ENCODE measurements around the gene CISD1. TPM values are rescaled to one million over a fixed set of nuclear protein-coding genes. Genes with fewer than 3 reads are reported as not detected.

Gene CISD1
- total RNA-seq, 1 experiment from 2014 or later: 43.2 TPM

DNA sequence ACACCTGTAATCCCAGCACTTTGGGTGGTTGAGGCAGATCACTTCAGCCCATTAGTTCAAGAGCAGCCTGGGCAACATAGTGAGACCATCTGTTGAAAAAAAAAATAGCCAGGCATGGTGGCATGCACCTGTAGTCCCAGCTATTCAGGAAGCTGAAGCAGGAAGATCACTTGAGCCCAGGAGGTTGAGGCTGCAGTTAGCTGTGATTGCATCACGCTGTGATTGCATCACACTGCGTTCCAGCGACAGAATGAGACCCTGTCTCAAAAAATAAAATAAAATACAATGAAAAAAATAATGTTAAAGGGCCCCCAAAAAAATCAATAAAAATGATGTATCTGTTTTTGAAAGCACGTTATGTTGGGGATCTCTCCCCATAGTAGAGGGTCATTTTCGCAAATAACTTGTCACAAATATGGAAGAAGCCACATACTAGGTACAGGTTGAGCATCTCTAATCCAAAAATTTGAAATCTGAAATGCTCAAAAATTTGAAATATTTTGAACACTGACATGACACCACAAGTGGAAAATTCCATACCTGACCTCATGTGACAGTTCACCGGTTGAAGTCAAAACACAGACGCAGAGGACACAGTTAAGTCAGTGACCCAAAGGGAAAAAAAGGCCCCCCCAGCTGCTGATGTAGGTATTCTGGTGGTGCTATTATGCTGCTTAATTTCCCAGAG lies 9.5 kb downstream of the CISD1 start:
- no peaks in the 10 kb centered on the region; the same call in none of the 2 replicates for H3K4me1 ChIP-seq
- H3K36me3 ChIP-seq: peaks cover 19% of the 10 kb centered on the region
- H3K9me3 ChIP-seq (replicated peaks): no peaks in the 10 kb centered on the region
- H3K4me3 ChIP-seq: no peak overlapping the region
- DNase-seq: no peak
- H3K27me3 ChIP-seq: no peaks in the 10 kb centered on the region
- no peak overlapping the region for H3K27ac ChIP-seq

GRCh38 chr10:58278962-58279307 lies 10.0 kb downstream of the CISD1 start:
- H3K36me3 ChIP-seq: peaks cover 19% of the 10 kb centered on the region
- no peak overlapping the region for H3K4me3 ChIP-seq
- DNase-seq: no peak
- H3K4me1 ChIP-seq: no peaks in the 10 kb centered on the region; the same call in none of the 2 replicates
- H3K9me3 ChIP-seq (replicated peaks): no peaks in the 10 kb centered on the region
- no peak overlapping the region for H3K27ac ChIP-seq
- no peaks in the 10 kb centered on the region for H3K27me3 ChIP-seq

DNA sequence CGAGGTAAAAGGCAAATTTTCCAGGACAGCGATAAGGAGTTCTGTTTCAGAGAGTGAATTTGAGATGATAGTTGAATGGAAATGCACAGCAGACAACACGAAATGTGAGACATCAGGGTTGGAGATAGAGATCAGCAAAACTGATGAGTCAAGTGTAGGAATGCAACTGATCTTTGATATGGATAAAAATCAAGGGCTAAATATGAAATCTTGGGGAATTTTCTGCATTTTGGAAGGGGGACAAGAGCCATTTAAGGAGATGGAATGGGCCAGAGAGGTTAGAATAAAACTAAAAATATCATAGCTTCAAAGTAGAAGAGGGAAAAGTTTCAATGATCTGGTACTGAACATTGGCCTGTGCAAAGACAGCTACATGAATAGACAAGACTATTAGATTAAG lies 11.5 kb downstream of the CISD1 start:
- no peak for DNase-seq
- H3K4me3 ChIP-seq: no peak overlapping the region
- H3K9me3 ChIP-seq (replicated peaks): no peaks in the 10 kb centered on the region
- no peaks in the 10 kb centered on the region for H3K27me3 ChIP-seq
- H3K36me3 ChIP-seq: peaks cover 19% of the 10 kb centered on the region
- H3K4me1 ChIP-seq: no peaks in the 10 kb centered on the region; the same call in none of the 2 replicates
- no peak overlapping the region for H3K27ac ChIP-seq

- Histone ChIP-seq H3K36me3 (peaks cover 19% of the 10 kb centered on the region), H3K27ac (no peak overlapping the region), H3K4me3 (no peak overlapping the region), H3K9me3 (replicated peaks) (no peaks in the 10 kb centered on the region), H3K27me3 (no peaks in the 10 kb centered on the region), H3K4me1 (no peaks in the 10 kb centered on the region; the same call in none of the 2 replicates)
- no peak for DNase-seq
Observed at GRCh38 chr10:58281092-58281752, 12.3 kb downstream of the CISD1 start.

DNA sequence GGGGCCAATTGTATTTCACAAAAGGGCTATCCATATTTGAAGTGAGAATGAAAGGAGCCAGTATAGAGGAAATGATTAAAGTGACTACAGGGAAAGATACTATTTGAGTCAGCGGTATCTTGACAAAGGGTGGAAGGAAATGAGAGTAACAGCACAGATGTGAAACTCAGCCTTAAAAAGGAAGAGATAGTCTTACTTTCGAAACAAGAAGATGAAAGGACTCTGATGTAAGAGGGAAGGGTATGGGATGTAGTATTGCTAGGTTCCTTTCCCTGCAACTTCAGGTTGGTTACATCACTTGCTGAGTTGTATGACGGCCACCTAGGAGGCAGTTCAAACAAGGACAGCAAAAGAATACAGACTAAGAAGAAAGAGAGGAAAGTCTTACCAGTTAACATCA lies 13.7 kb downstream of the CISD1 start:
- DNase-seq: no peak
- Histone ChIP-seq H3K27me3 (no peaks in the 10 kb centered on the region), H3K9me3 (replicated peaks) (no peaks in the 10 kb centered on the region), H3K4me3 (no peak overlapping the region), H3K4me1 (no peaks in the 10 kb centered on the region; the same call in none of the 2 replicates), H3K27ac (no peak overlapping the region), H3K36me3 (peaks cover 17% of the 10 kb centered on the region)

- Histone ChIP-seq H3K4me3 (no peak overlapping the region), H3K36me3 (no peaks in the 10 kb centered on the region; the same call in 1 of the 2 replicates), H3K27ac (no peak overlapping the region), H3K4me1 (no peaks in the 10 kb centered on the region), H3K27me3 (no peaks in the 10 kb centered on the region), H3K9me3 (replicated peaks) (no peaks in the 10 kb centered on the region)
- peak in 1 of 2 experiments; percentile 52 for DNase-seq
Observed at GRCh38 chr10:58291538-58292174, 22.7 kb downstream of the CISD1 start.

- H3K4me3 ChIP-seq: no peak overlapping the region
- DNase-seq: no peak
- H3K27me3 ChIP-seq: no peaks in the 10 kb centered on the region
- H3K4me1 ChIP-seq: no peaks in the 10 kb centered on the region
- H3K27ac ChIP-seq: no peak overlapping the region
- no peaks in the 10 kb centered on the region; the same call in 1 of the 2 replicates for H3K36me3 ChIP-seq
- no peaks in the 10 kb centered on the region for H3K9me3 ChIP-seq (replicated peaks)
Observed at GRCh38 chr10:58293989-58294388, 25.0 kb downstream of the CISD1 start.

DNA sequence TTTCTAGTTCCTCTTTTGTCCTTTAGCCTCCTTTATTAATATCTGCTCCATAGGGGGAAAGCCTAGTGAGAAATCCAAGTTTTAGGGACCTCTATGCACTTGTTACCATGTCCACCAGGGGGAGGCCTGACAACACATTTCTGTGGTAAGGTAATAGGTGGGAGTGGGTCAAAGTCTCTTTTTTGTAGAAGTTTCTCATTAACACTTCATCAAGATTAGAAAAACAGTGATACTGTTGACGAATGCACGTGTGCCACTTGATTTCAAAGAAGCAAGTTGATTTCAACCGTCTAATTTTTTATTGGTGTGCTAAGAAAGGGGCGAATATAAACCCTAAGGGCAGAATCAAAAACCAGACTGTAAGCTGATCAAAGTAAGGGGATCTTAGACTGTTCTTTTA lies 30.6 kb downstream of the CISD1 start:
- Histone ChIP-seq H3K4me1 (no peaks in the 10 kb centered on the region), H3K27me3 (no peaks in the 10 kb centered on the region), H3K36me3 (no peaks in the 10 kb centered on the region), H3K4me3 (no peak overlapping the region), H3K9me3 (replicated peaks) (no peaks in the 10 kb centered on the region), H3K27ac (no peak overlapping the region)
- DNase-seq: peak; percentile 54 to 82

- Histone ChIP-seq H3K9me3 (replicated peaks) (no peaks in the 10 kb centered on the region), H3K4me1 (no peaks in the 10 kb centered on the region), H3K36me3 (no peaks in the 10 kb centered on the region), H3K4me3 (no peak overlapping the region), H3K27me3 (no peaks in the 10 kb centered on the region), H3K27ac (no peak overlapping the region)
- DNase-seq: peak in 1 of 2 experiments; percentile 7
Observed at GRCh38 chr10:58300676-58301075, 31.7 kb downstream of the CISD1 start.

DNA sequence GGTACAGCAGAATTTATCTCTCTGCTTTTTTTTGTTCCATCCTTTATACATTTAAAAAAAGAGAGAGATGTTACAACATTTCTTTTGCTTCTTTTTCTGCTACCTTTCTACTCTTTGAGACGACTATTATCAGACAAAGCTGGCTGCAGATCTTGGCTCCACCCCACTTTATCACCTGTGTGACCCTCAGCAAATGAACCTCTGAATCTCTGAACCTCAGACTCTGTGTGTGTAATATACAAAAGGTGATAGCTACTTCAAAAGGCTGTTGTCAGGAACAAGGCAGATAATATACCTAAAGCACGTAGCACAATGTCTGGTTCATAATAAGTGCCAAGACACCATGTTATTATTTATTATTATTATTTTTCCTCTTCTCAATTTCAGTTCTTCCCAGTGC lies 33.3 kb downstream of the CISD1 start:
- no peaks in the 10 kb centered on the region for H3K27me3 ChIP-seq
- H3K4me1 ChIP-seq: no peaks in the 10 kb centered on the region
- H3K4me3 ChIP-seq: no peak overlapping the region
- DNase-seq: no peak
- no peak overlapping the region for H3K27ac ChIP-seq
- H3K9me3 ChIP-seq (replicated peaks): no peaks in the 10 kb centered on the region
- no peaks in the 10 kb centered on the region for H3K36me3 ChIP-seq

DNA sequence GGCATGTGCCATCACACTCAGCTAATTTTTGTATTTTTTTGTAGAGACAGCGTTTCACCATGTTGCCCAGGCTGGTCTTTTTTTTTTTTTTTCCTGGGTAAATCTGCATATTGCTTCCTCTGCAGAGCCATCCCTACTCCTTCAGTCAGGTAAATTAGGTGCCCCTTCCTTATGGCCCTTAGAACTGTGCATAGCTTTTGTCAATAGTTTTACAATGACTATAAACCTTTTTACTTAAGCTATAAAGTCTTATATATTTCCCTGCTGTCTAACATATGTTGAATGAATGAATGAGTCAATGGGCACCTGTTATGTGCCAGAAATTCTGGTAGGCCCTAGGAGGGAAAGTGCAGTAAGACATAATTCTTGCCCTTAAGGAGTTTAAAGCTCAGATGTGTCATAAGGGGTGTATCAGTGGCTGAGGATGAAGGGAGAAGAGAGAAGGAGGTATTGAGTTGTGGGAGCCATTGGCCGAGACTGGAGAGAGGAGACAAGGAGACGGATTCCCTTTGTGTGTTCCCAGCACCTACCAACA lies 35.2 kb downstream of the CISD1 start:
- no peaks in the 10 kb centered on the region for H3K4me1 ChIP-seq
- no peaks in the 10 kb centered on the region for H3K36me3 ChIP-seq
- no peaks in the 10 kb centered on the region for H3K9me3 ChIP-seq (replicated peaks)
- no peak for DNase-seq
- no peak overlapping the region for H3K4me3 ChIP-seq
- no peaks in the 10 kb centered on the region for H3K27me3 ChIP-seq
- H3K27ac ChIP-seq: no peak overlapping the region

DNA sequence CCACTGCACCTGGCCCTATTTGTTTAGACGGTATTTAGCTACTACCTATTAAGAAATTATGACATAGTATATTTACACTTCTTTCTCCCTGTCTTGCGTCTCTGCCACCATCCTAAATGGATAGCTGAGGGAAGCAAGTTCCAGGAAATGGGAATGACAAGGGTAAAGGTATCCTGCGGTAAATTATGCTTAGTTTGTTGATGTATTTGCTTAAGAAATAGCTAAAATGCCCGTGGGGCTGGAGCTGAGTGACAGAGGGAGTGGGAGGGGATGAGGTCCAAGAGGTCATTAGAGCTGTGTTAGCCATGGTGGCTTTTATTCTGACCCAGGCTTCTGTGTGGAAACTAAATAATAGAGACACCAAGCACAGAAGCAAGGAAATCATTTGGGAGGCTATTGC lies 36.9 kb downstream of the CISD1 start:
- Histone ChIP-seq H3K4me3 (no peak overlapping the region), H3K27ac (no peak overlapping the region), H3K9me3 (replicated peaks) (no peaks in the 10 kb centered on the region), H3K27me3 (no peaks in the 10 kb centered on the region), H3K36me3 (no peaks in the 10 kb centered on the region), H3K4me1 (no peaks in the 10 kb centered on the region)
- no peak for DNase-seq

GRCh38 chr10:58307676-58308075 lies 38.7 kb downstream of the CISD1 start:
- H3K27me3 ChIP-seq: no peaks in the 10 kb centered on the region
- H3K4me1 ChIP-seq: no peaks in the 10 kb centered on the region
- no peaks in the 10 kb centered on the region for H3K36me3 ChIP-seq
- no peak for DNase-seq
- no peak overlapping the region for H3K27ac ChIP-seq
- H3K9me3 ChIP-seq (replicated peaks): no peaks in the 10 kb centered on the region
- no peak overlapping the region for H3K4me3 ChIP-seq

GRCh38 chr10:58311026-58311425 lies 42.1 kb downstream of the CISD1 start:
- Histone ChIP-seq H3K27me3 (no peaks in the 10 kb centered on the region), H3K9me3 (replicated peaks) (no peaks in the 10 kb centered on the region), H3K36me3 (no peaks in the 10 kb centered on the region), H3K27ac (no peak overlapping the region), H3K4me1 (no peaks in the 10 kb centered on the region), H3K4me3 (no peak overlapping the region)
- DNase-seq: no peak

GRCh38 chr10:58316874-58317273 lies 47.9 kb downstream of the CISD1 start:
- Histone ChIP-seq H3K4me3 (no peak overlapping the region), H3K9me3 (replicated peaks) (no peaks in the 10 kb centered on the region)
- DNase-seq: no peak

More at GRCh38 chr10:58316874-58317273, 47.9 kb downstream of the CISD1 start:
- peaks cover 14% of the 10 kb centered on the region for H3K4me1 ChIP-seq
- no peak overlapping the region for H3K27ac ChIP-seq
- no peaks in the 10 kb centered on the region for H3K27me3 ChIP-seq
- H3K36me3 ChIP-seq: no peaks in the 10 kb centered on the region

Measured in SJCRH30 (cell line).